Endothelial cell (in vitro differentiated cells): ENCODE measurements around the gene E2F2. TPM values are rescaled to one million over a fixed set of nuclear protein-coding genes. Genes with fewer than 3 reads are reported as not detected.

Experiments
- DNase-seq: peaks from one replicate; pipeline ENCODE4 v3.0.0; 2021; ENCODE audit warnings: low spot score
- H3K27ac Mint-ChIP-seq: one replicate; pipeline ENCODE4 v1.8.0; 2021; ENCODE audit warnings: mixed read lengths, inconsistent platforms; ENCODE audit not compliant: unreplicated experiment
- H3K27me3 Mint-ChIP-seq: one replicate; pipeline ENCODE4 v1.8.0; 2021; ENCODE audit warnings: mild to moderate bottlenecking, moderate library complexity, mixed read lengths, inconsistent platforms; ENCODE audit not compliant: unreplicated experiment
- H3K36me3 Mint-ChIP-seq: one replicate; pipeline ENCODE4 v1.8.0; 2021; ENCODE audit warnings: mild to moderate bottlenecking, low read depth, mixed read lengths, inconsistent platforms; ENCODE audit not compliant: unreplicated experiment
- H3K4me1 Mint-ChIP-seq: one replicate; pipeline ENCODE4 v1.8.0; 2021; ENCODE audit warnings: mild to moderate bottlenecking, mixed read lengths, inconsistent platforms; ENCODE audit not compliant: unreplicated experiment
- H3K4me3 Mint-ChIP-seq: one replicate; pipeline ENCODE4 v1.8.0; 2021; ENCODE audit warnings: mild to moderate bottlenecking, mixed read lengths, inconsistent platforms; ENCODE audit not compliant: unreplicated experiment
- H3K9me3 Mint-ChIP-seq: one replicate; pipeline ENCODE4 v1.8.0; 2021; ENCODE audit warnings: mixed read lengths, inconsistent platforms; ENCODE audit not compliant: unreplicated experiment
- total RNA-seq: library from RNA; stranded (reverse); fragmentation: NEBNext Ultra II Directional; extraction: Animal tissue kit (Norgen Biotek cat#: 25700); gene quantifications from one replicate; pipeline ENCODE4 v1.2.1, GENCODE V29; 2021; ENCODE audit not compliant: unreplicated experiment
- TF ChIP-seq, protein P1 (sequence below): fragments of 200-600 bp; sonication (generic); IDR thresholded peaks from one replicate; pipeline ENCODE4 v1.5.0; 2021; ENCODE audit warnings: antibody characterized with exemption; ENCODE audit not compliant: unreplicated experiment

Gene E2F2
- total RNA-seq, 1 donor from 2014 or later, result 0.69 TPM

DNA sequence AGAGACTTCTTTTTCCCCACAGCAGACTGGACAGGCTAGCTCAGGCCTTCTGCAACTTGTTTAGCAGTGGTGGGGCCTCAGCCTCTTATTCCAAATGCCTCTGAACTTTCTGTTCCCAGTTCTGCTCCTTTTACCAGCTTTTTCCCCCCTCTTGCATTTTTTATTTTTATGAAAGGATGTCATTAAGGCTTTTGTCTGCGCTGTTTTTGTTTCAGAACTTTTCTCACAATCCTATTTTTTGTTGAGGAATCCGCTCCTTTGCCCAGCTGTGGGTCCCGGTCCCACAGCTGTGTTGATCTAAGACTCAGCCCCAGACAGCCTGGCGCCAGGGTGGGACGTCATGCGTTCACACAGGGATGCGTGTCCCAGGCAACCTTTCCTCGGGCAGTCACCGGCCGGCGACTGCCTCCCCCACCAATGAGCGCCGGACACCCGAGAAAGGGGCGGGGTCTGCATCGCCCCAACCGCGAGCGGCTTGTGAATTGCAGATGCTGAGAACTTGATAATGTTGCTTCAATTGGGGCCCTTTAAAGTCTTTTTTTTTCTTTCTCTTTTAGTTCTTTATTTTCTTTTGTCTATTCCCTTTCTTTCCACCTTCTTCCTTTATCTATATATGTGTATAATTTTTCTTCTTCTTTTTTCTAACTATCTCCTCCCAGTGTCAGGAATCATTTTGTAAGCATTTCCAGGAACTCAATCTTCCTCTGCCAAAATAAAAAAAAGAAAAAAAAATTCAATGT, 31.3 kb upstream of the E2F2 start:
- H3K9me3 Mint-ChIP-seq, result no peaks in the 10 kb centered on the region
- peak overlapping the region; percentile 97 for H3K27ac Mint-ChIP-seq
- H3K4me3 Mint-ChIP-seq, result no peak overlapping the region
- peaks cover 53% of the 10 kb centered on the region for H3K4me1 Mint-ChIP-seq
- TF ChIP-seq, protein P1, sequence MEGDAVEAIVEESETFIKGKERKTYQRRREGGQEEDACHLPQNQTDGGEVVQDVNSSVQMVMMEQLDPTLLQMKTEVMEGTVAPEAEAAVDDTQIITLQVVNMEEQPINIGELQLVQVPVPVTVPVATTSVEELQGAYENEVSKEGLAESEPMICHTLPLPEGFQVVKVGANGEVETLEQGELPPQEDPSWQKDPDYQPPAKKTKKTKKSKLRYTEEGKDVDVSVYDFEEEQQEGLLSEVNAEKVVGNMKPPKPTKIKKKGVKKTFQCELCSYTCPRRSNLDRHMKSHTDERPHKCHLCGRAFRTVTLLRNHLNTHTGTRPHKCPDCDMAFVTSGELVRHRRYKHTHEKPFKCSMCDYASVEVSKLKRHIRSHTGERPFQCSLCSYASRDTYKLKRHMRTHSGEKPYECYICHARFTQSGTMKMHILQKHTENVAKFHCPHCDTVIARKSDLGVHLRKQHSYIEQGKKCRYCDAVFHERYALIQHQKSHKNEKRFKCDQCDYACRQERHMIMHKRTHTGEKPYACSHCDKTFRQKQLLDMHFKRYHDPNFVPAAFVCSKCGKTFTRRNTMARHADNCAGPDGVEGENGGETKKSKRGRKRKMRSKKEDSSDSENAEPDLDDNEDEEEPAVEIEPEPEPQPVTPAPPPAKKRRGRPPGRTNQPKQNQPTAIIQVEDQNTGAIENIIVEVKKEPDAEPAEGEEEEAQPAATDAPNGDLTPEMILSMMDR, result no peak
- DNase-seq, result peak; percentile 96
- H3K27me3 Mint-ChIP-seq, result peaks cover 19% of the 10 kb centered on the region
- peaks cover 6% of the 10 kb centered on the region for H3K36me3 Mint-ChIP-seq

DNA sequence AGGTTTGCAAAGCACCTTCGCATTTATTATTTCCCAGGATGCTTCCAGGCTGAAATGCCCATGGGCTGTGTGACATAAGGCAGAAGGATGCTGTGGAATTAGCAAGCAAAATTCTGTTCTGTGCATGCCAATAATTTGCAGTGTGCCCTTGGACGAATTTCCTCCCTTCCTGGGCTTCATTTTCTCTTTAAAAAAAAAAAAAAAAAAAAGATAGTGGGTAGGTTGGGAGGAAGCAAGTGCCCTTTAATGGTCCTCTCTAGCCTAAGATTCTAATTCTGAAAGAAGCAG, 30.7 kb upstream of the E2F2 start:
- TF ChIP-seq, protein P1, result no peak
- peak overlapping the region; percentile 97 for H3K27ac Mint-ChIP-seq
- peak overlapping the region; percentile 17 for H3K4me3 Mint-ChIP-seq

DNA sequence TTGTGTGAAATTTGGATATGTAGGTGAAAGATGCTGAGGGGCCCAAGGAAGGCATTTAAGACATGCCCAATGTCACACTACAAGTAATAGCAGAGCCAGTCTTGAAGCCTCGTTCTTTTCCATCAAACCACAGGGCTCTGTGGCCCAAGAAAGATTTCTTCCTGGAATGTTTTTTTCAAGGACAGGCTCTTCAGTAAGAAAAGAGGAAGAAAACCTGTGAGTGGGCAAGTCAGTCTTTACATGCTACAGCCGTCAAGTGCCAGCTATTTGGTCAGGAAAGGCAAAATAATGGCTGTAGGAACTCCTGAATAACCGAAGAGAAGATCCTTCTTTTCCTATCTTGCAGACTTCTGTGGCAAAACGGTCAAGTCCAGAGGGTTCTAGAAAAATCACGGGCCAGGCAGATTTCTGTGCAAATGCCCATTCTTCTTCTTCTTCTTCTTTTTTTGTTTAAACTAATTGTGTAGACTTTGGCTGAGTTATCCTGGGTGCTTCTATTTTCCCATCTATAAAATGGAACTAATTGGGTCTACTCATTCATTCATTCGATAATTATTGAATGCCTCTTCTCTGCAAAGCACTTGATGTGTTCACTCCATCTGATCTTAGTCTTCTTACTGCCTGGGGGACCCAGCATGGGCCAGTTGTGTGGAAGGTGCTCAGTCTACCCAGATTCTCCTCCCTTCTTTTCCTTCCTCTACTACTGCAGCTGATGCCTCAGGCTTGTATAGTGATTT, 30.2 kb upstream of the E2F2 start:
- DNase-seq, result no peak
- peak overlapping the region; percentile 97 for H3K27ac Mint-ChIP-seq
- H3K27me3 Mint-ChIP-seq, result peaks cover 17% of the 10 kb centered on the region
- H3K4me3 Mint-ChIP-seq, result peak overlapping the region; percentile 52
- peaks cover 9% of the 10 kb centered on the region for H3K36me3 Mint-ChIP-seq
- H3K4me1 Mint-ChIP-seq, result peaks cover 56% of the 10 kb centered on the region
- H3K9me3 Mint-ChIP-seq, result no peaks in the 10 kb centered on the region
- TF ChIP-seq, protein P1, result no peak

More for the DNA sequence above, 30.7 kb upstream of the E2F2 start:
- H3K27me3 Mint-ChIP-seq, result peaks cover 19% of the 10 kb centered on the region
- peaks cover 9% of the 10 kb centered on the region for H3K36me3 Mint-ChIP-seq
- no peaks in the 10 kb centered on the region for H3K9me3 Mint-ChIP-seq
- DNase-seq, result no peak
- H3K4me1 Mint-ChIP-seq, result peaks cover 54% of the 10 kb centered on the region

DNA sequence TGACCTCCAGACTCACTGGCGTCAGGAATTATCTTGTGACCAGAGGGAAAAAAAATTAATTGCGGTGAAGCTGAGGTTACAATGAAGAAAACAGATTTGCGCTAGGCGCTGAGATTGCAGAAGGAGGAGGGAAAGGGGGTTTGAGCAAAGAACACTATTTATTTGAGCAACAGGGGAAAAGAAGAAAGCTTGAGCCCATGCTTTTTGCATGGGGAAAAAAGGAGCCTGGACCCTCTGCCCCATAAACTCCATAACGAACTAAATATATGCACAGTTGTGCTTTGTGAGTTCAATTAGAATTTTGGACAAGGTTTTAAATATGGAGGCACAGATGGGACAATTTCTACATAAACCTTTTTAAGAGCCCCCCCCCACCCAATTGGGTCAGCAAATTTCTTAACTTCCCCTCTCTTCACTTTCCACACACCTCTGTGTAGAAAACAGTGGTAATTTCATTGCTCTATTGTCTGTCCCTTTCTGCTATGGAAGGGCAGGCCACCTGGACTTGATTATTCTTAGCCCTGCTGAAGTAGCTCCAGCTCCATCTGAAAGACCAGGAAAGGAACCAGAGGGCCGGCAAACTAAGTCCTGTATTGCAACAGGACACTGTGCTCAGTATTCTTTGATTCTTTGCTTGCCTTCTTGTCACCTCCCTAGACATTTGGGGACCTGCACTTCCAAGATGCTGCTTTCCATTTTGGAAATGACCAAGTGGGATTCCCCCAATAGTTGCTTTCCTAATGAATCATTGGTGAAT, 29.1 kb upstream of the E2F2 start:
- no peaks in the 10 kb centered on the region for H3K9me3 Mint-ChIP-seq
- peaks cover 67% of the 10 kb centered on the region for H3K4me1 Mint-ChIP-seq
- peak overlapping the region; percentile 97 for H3K27ac Mint-ChIP-seq
- TF ChIP-seq, protein P1, result no peak
- no peak for DNase-seq
- H3K4me3 Mint-ChIP-seq, result peak overlapping the region; percentile 94
- peaks cover 14% of the 10 kb centered on the region for H3K27me3 Mint-ChIP-seq
- H3K36me3 Mint-ChIP-seq, result peaks cover 9% of the 10 kb centered on the region
